H9 (cell line): ENCODE results near the gene GSTA3. TPM values are rescaled to one million over a fixed set of nuclear protein-coding genes. Genes with fewer than 3 reads are reported as not detected.

Experiments used
- DNase-seq: peaks from one replicate; pipeline ENCODE4 v3.0.0-alpha.2; 2017
- H2AFZ ChIP-seq: one replicate; pipeline ENCODE4 v1.6.1; 2013; ENCODE audit warnings: mild to moderate bottlenecking, low read length, control low read depth, moderate library complexity
- H2AK5ac ChIP-seq: 2 replicates; pipeline ENCODE4 v1.6.1; 2013; ENCODE audit warnings: low read length, control low read depth, mixed read lengths; ENCODE audit not compliant: insufficient read length
- H2BK120ac ChIP-seq: one replicate; pipeline ENCODE4 v1.6.1; 2013; ENCODE audit warnings: low read depth, mild to moderate bottlenecking, low read length, control low read depth, inconsistent platforms; ENCODE audit not compliant: poor library complexity, severe bottlenecking
- H2BK12ac ChIP-seq: 2 replicates; pipeline ENCODE4 v1.6.1; 2013; ENCODE audit warnings: low read length, control low read depth, mixed read lengths, low read depth; ENCODE audit not compliant: insufficient read length
- H2BK15ac ChIP-seq: 2 replicates; pipeline ENCODE4 v1.6.1; 2013; ENCODE audit warnings: low read depth, low read length, control low read depth
- H2BK20ac ChIP-seq: one replicate; pipeline ENCODE4 v1.6.1; 2013; ENCODE audit warnings: low read depth, mild to moderate bottlenecking, low read length, control low read depth, inconsistent platforms; ENCODE audit not compliant: poor library complexity, severe bottlenecking
- H2BK5ac ChIP-seq: 2 replicates; pipeline ENCODE4 v1.6.1; 2013; ENCODE audit warnings: low read length, control low read depth, mixed read lengths; ENCODE audit not compliant: insufficient read length
- H3K14ac ChIP-seq: 2 replicates; pipeline ENCODE4 v1.6.1; 2013; ENCODE audit warnings: low read length, control low read depth; ENCODE audit not compliant: insufficient read depth
- H3K18ac ChIP-seq: 2 replicates; pipeline ENCODE4 v1.6.1; 2013; ENCODE audit warnings: low read depth, mild to moderate bottlenecking, mixed read lengths, low read length, control low read depth; ENCODE audit not compliant: insufficient read length
- H3K23ac ChIP-seq: 2 replicates; pipeline ENCODE4 v1.6.1; 2013; ENCODE audit warnings: low read length, control low read depth, mixed read lengths, low read depth; ENCODE audit not compliant: insufficient read length
- H3K23me2 ChIP-seq: 2 replicates; pipeline ENCODE4 v1.6.1; 2013; ENCODE audit warnings: low read depth, mild to moderate bottlenecking, mixed read lengths, low read length, control low read depth; ENCODE audit not compliant: insufficient read length, poor library complexity, severe bottlenecking
- H3K27ac ChIP-seq: 2 replicates; pipeline ENCODE4 v1.5.1; 2013; ENCODE audit warnings: low read length, control low read depth, mixed read lengths, low read depth; ENCODE audit not compliant: insufficient read length
- H3K27me3 ChIP-seq: 2 replicates; pipeline ENCODE4 v1.6.1; 2013; ENCODE audit warnings: low read length, control low read depth, inconsistent platforms; ENCODE audit not compliant: insufficient read depth
- H3K4ac ChIP-seq: 2 replicates; pipeline ENCODE4 v1.6.1; 2013; ENCODE audit warnings: low read depth, mild to moderate bottlenecking, control low read depth, inconsistent platforms, low read length, moderate library complexity
- H3K4me1 ChIP-seq: 2 replicates; pipeline ENCODE4 v1.6.1; 2013; ENCODE audit warnings: low read length, control low read depth, inconsistent platforms; ENCODE audit not compliant: insufficient read depth
- H3K4me2 ChIP-seq: 2 replicates; pipeline ENCODE4 v1.6.1; 2013; ENCODE audit warnings: low read length, control low read depth, mixed read lengths; ENCODE audit not compliant: insufficient read length, insufficient read depth
- H3K56ac ChIP-seq: 2 replicates; pipeline ENCODE4 v1.6.1; 2013; ENCODE audit warnings: low read depth, mild to moderate bottlenecking, mixed read lengths, low read length, control low read depth; ENCODE audit not compliant: insufficient read length
- H3K79me1 ChIP-seq: 2 replicates; pipeline ENCODE4 v1.6.1; 2013; ENCODE audit warnings: low read depth, mild to moderate bottlenecking, moderate library complexity, low read length, control low read depth, inconsistent platforms; ENCODE audit not compliant: insufficient read depth, poor library complexity, severe bottlenecking
- H3K79me2 ChIP-seq: 2 replicates; pipeline ENCODE4 v1.6.1; 2013; ENCODE audit warnings: low read length, control low read depth, inconsistent platforms; ENCODE audit not compliant: insufficient read depth
- H3K9ac ChIP-seq: 2 replicates; pipeline ENCODE4 v1.6.1; 2013; ENCODE audit warnings: low read length, control low read depth, mixed read lengths; ENCODE audit not compliant: insufficient read length; ENCODE audit errors: extremely low read depth
- H3K9me3 ChIP-seq: one replicate; pipeline ENCODE4 v1.6.1; 2013; ENCODE audit warnings: low read depth, low read length, inconsistent platforms; ENCODE audit not compliant: control insufficient read depth
- H3T11ph ChIP-seq: one replicate; pipeline ENCODE4 v1.6.1; 2013; ENCODE audit warnings: mild to moderate bottlenecking, low read length, control low read depth, inconsistent platforms
- H4K20me1 ChIP-seq: one replicate; pipeline ENCODE4 v1.6.1; 2013; ENCODE audit not compliant: control insufficient read depth, insufficient read length, insufficient read depth
- H4K5ac ChIP-seq: 2 replicates; pipeline ENCODE4 v1.6.1; 2013; ENCODE audit warnings: low read depth, mild to moderate bottlenecking, mixed read lengths, low read length, control low read depth; ENCODE audit not compliant: insufficient read length
- H4K8ac ChIP-seq: replicated peaks from 2 replicates; pipeline ENCODE4 v1.6.1; 2013; ENCODE audit warnings: low read length, control low read depth, mixed read lengths, low read depth; ENCODE audit not compliant: insufficient read length
- H4K91ac ChIP-seq: 2 replicates; pipeline ENCODE4 v1.6.1; 2013; ENCODE audit warnings: low read depth, mild to moderate bottlenecking, moderate library complexity, mixed read lengths, low read length, control low read depth; ENCODE audit not compliant: insufficient read length
- H3K27ac Mint-ChIP-seq, 3 experiments: 2 replicates in 2 of 3; 3 replicates in 1 of 3; pipeline ENCODE4 v1.8.0; 2020 to 2021; ENCODE audit warnings: mixed read lengths in 3 of 3, mild to moderate bottlenecking in 1 of 3, moderate library complexity in 1 of 3
- H3K27me3 Mint-ChIP-seq: 2 replicates; pipeline ENCODE4 v1.8.0; 2021; ENCODE audit warnings: low read depth, mild to moderate bottlenecking, moderate library complexity, mixed read lengths
- H3K36me3 Mint-ChIP-seq, 3 experiments: 2 replicates in 2 of 3; 3 replicates in 1 of 3; pipeline ENCODE4 v1.8.0; 2020 to 2021; ENCODE audit warnings: low read depth in 3 of 3, mixed read lengths in 3 of 3; ENCODE audit not compliant: insufficient read depth in 1 of 3
- H3K4me1 Mint-ChIP-seq, 2 experiments: 2 replicates each; pipeline ENCODE4 v1.8.0; 2020; ENCODE audit warnings: mixed read lengths in 2 of 2
- H3K4me3 Mint-ChIP-seq, 2 experiments: 2 replicates in 1 of 2; 3 replicates in 1 of 2; pipeline ENCODE4 v1.8.0; 2020 to 2021; ENCODE audit warnings: mild to moderate bottlenecking in 2 of 2, mixed read lengths in 2 of 2, moderate library complexity in 1 of 2
- H3K9me3 Mint-ChIP-seq, 2 experiments: 2 replicates in 1 of 2; 3 replicates in 1 of 2; pipeline ENCODE4 v1.8.0; 2020; ENCODE audit warnings: mild to moderate bottlenecking in 2 of 2, mixed read lengths in 2 of 2, moderate library complexity in 1 of 2
- WGBS: extraction: QIAGEN DNeasy Blood & Tissue Kit; methylation state at CpG from one replicate; pipeline ENCODE4 v1.1.7; 2013; ENCODE audit warnings: missing lambda C conversion rate, low lambda C conversion rate, mixed read lengths; ENCODE audit not compliant: insufficient read length; ENCODE audit errors: extremely low coverage; 5-methylcytosine and 5-hydroxymethylcytosine counted together
- total RNA-seq: library from RNA; stranded (reverse); gene quantifications from 2 replicates; pipeline ENCODE4 v1.2.1, GENCODE V29; 2021
- TF ChIP-seq, protein P1 (sequence below): fragments of 200-600 bp; sonication (generic); conservative IDR thresholded peaks from 3 replicates; pipeline ENCODE4 v1.8.0; 2021; ENCODE audit warnings: antibody characterized with exemption, mild to moderate bottlenecking

The GSTA3 gene
- total RNA-seq, 1 experiment from 2014 or later = not detected

GRCh38 chr6:52877168-52877567 lies 32.3 kb downstream of the GSTA3 start:
- Histone ChIP-seq H3K27ac (no peak overlapping the region), H3K4me1 (no peaks in the 10 kb centered on the region), H3K56ac (no peak overlapping the region), H3K23ac (no peak overlapping the region), H4K8ac (no peak overlapping the region), H2BK15ac (no peak overlapping the region), H3K9me3 (no peaks in the 10 kb centered on the region), H2BK12ac (no peak overlapping the region), H3K27me3 (no peaks in the 10 kb centered on the region), H3K4me2 (no peak overlapping the region), H3K18ac (no peak overlapping the region), H3K23me2 (peaks cover 1% of the 10 kb centered on the region), H2BK120ac (no peak overlapping the region), H2AFZ (no peak overlapping the region), H2AK5ac (no peak overlapping the region), H3K14ac (no peak overlapping the region), H4K5ac (no peak overlapping the region), H4K91ac (no peak overlapping the region), H3K4ac (no peak overlapping the region), H3T11ph (no peak overlapping the region), H2BK5ac (no peak overlapping the region), H3K79me2 (no peaks in the 10 kb centered on the region), H3K9ac (no peak overlapping the region), H3K79me1 (no peaks in the 10 kb centered on the region), H2BK20ac (no peak overlapping the region), H4K20me1 (no peaks in the 10 kb centered on the region)
- H3K4me3 Mint-ChIP-seq = no peak overlapping the region
- no peak overlapping the region for H3K27ac Mint-ChIP-seq
- peaks cover 7 to 9% of the 10 kb centered on the region in 2 experiments for H3K4me1 Mint-ChIP-seq
- DNase-seq = no peak
- peaks cover 2% of the 10 kb centered on the region; the same call in 1 of the 2 replicates for H3K27me3 Mint-ChIP-seq
- no peaks in the 10 kb centered on the region for H3K9me3 Mint-ChIP-seq
- no CpG with 5 or more reads among the region's 3 CpGs for WGBS
- TF ChIP-seq, protein P1, sequence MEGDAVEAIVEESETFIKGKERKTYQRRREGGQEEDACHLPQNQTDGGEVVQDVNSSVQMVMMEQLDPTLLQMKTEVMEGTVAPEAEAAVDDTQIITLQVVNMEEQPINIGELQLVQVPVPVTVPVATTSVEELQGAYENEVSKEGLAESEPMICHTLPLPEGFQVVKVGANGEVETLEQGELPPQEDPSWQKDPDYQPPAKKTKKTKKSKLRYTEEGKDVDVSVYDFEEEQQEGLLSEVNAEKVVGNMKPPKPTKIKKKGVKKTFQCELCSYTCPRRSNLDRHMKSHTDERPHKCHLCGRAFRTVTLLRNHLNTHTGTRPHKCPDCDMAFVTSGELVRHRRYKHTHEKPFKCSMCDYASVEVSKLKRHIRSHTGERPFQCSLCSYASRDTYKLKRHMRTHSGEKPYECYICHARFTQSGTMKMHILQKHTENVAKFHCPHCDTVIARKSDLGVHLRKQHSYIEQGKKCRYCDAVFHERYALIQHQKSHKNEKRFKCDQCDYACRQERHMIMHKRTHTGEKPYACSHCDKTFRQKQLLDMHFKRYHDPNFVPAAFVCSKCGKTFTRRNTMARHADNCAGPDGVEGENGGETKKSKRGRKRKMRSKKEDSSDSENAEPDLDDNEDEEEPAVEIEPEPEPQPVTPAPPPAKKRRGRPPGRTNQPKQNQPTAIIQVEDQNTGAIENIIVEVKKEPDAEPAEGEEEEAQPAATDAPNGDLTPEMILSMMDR = no peak
- no peaks in the 10 kb centered on the region for H3K36me3 Mint-ChIP-seq
